Measurements from ENCODE around the gene PDE8B. TPM values are rescaled to one million over a fixed set of nuclear protein-coding genes. Genes with fewer than 3 reads are reported as not detected.

PDE8B gene
- total and polyA plus RNA-seq, 7 donors: 0.23 to 11.3 (median 2.9) TPM

DNA sequence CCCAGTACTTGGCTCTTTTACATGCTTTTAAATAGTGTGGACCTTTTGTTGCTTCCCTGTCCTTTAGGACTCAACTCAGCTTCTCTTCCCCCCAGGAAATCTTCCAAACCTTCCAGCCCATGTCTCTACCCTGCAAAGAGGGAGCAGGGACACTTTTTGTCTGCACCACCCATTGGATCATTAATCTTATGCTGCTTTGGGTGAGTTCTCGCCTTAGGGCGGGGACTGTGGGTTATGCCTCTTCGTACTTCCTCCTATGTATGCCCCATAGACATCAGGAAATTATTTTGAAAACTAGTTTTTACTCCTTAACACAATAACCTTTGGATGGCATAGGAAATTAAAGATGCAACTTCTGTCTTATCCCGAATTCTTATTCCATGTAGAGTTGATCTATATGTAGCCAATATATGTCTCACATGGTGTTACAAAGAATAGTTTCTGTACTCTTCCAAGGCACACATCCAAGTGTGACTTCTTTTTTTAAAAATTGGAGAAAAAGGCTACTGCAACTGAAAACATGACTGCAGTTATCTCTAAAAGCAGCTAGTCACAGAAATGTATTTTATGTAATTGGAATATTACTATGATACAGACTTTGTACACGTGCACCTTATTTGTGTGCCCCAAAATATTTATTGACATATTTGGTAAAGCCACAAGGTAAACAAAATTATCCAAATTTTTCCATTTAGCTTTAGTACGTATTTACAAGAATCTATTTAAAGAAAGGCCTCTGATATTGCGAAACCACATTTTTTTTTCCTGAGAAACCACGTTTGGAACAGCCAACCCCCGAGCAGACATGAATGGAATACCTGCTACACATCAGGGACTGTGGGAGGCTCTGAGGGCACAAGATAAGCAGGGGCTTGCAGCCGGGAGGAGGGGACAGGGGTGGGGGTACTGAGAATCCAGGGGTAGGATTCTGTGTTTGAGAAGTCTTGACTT is 148.1 kb downstream of the PDE8B start:
- H3K27me3 ChIP-seq: no peaks in the 10 kb centered on the region
- H3K4me3 ChIP-seq: no peak overlapping the region
- no peak for DNase-seq
- WGBS, 2 donors: 65 to 70% methylated on average over 10 of the region's 10 CpGs
- H3K4me1 ChIP-seq: peaks cover 0 to 20% (median 9%) of the 10 kb centered on the region in 4 donors
- H3K27ac ChIP-seq: no peak overlapping the region
- H3K36me3 ChIP-seq: no peaks in the 10 kb centered on the region
- intact Hi-C loops (cut with DNase I): no loop called here
- no peaks in the 10 kb centered on the region for H3K9me3 ChIP-seq
- TF ChIP-seq, protein P1, sequence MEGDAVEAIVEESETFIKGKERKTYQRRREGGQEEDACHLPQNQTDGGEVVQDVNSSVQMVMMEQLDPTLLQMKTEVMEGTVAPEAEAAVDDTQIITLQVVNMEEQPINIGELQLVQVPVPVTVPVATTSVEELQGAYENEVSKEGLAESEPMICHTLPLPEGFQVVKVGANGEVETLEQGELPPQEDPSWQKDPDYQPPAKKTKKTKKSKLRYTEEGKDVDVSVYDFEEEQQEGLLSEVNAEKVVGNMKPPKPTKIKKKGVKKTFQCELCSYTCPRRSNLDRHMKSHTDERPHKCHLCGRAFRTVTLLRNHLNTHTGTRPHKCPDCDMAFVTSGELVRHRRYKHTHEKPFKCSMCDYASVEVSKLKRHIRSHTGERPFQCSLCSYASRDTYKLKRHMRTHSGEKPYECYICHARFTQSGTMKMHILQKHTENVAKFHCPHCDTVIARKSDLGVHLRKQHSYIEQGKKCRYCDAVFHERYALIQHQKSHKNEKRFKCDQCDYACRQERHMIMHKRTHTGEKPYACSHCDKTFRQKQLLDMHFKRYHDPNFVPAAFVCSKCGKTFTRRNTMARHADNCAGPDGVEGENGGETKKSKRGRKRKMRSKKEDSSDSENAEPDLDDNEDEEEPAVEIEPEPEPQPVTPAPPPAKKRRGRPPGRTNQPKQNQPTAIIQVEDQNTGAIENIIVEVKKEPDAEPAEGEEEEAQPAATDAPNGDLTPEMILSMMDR (IDR thresholded peaks at IDR 0.05): no peak
- no peak for TF ChIP-seq POLR2AphosphoS5 (IDR thresholded peaks at IDR 0.05)
- TF ChIP-seq EP300 (IDR thresholded peaks at IDR 0.05): no peak
- TF ChIP-seq POLR2A (IDR thresholded peaks at IDR 0.05): no peak

DNA sequence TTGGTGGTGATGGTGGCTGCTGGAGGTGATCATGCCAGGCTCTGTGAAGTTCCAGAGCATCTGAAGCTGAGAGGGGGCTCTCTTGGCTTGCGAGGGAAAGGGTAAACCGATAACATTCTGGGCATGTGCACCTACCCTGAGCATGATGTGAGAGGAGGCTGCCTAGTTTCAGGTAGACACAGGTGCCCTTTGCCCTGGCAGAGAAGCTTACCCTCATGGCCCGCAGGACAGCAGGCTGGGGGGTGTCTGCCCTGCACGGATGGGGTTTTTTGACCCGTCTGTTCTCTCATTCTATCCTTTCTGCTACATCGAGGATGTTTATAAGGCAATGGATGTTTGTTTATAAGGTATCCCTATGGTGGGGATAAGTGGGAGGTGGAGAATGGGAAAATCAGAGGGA is 148.8 kb downstream of the PDE8B start:
- TF ChIP-seq POLR2A (IDR thresholded peaks at IDR 0.05) (no peak), POLR2AphosphoS5 (IDR thresholded peaks at IDR 0.05) (no peak), EP300 (IDR thresholded peaks at IDR 0.05) (no peak)
- TF ChIP-seq, protein P1 (IDR thresholded peaks at IDR 0.05): no peak
- H3K4me1 ChIP-seq: peaks cover 0 to 20% (median 9%) of the 10 kb centered on the region in 4 donors
- H3K27me3 ChIP-seq: no peaks in the 10 kb centered on the region
- no peak overlapping the region for H3K27ac ChIP-seq
- no peaks in the 10 kb centered on the region for H3K36me3 ChIP-seq
- no peaks in the 10 kb centered on the region for H3K9me3 ChIP-seq
- no peak overlapping the region for H3K4me3 ChIP-seq
- no peak for DNase-seq
- WGBS, 2 donors: 67 to 73% methylated on average over 6 of the region's 6 CpGs
- intact Hi-C loops (cut with DNase I): no loop called here

DNA sequence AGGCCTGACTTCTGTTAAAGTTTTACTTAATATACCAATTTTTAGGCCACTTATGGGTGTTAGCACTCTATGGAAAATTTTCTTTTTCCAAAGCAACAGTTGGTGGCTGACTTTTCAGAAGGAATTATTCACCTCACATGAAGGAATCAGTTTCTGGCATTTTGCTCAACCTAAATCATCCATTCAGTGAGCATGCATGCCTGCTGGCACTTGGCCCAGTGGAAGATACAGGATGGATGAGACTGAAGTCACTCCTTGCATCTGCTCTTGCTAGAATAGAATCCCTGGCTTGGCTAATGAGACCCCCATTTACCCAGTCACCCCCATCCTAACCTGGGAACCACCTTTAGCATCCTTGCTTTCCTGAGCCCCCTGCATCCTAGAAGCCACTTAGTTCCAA is 149.9 kb downstream of the PDE8B start:
- Histone ChIP-seq H3K9me3 (no peaks in the 10 kb centered on the region), H3K4me3 (no peak overlapping the region), H3K4me1 (peaks cover 0 to 10% (median 3%) of the 10 kb centered on the region in 4 donors), H3K36me3 (no peaks in the 10 kb centered on the region), H3K27me3 (no peaks in the 10 kb centered on the region), H3K27ac (no peak overlapping the region)
- no peak for DNase-seq
- TF ChIP-seq, protein P1 (IDR thresholded peaks at IDR 0.05): no peak
- no peak for TF ChIP-seq POLR2AphosphoS5 (IDR thresholded peaks at IDR 0.05)
- no peak for TF ChIP-seq EP300 (IDR thresholded peaks at IDR 0.05)
- TF ChIP-seq POLR2A (IDR thresholded peaks at IDR 0.05): no peak
- intact Hi-C loops (cut with DNase I): no loop called here

DNA sequence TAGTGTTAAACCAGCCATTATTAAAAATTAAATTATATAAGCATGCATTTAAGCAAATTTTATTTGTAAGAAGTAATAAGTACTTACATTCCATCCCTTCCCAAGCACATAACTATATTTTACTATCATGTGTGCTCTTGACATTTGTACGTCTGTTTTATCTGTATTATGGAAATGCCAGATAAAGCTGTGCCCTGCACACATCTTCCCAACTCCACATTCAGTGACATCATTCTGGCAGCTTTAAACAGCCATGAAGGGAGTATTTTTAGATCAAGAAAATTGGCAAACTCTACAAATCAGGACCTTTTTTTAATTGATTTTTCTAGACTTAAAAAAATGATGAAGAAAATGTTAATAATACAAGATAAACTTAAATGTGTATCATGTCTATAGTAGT is 150.5 kb downstream of the PDE8B start:
- intact Hi-C loops (cut with DNase I): no loop called here
- Histone ChIP-seq H3K27ac (no peak overlapping the region), H3K9me3 (no peaks in the 10 kb centered on the region), H3K4me1 (peaks cover 0 to 4% (median under 1%) of the 10 kb centered on the region in 4 donors), H3K4me3 (no peak overlapping the region), H3K27me3 (no peaks in the 10 kb centered on the region), H3K36me3 (no peaks in the 10 kb centered on the region)
- DNase-seq: no peak
- no peak for TF ChIP-seq EP300 (IDR thresholded peaks at IDR 0.05)
- TF ChIP-seq POLR2A (IDR thresholded peaks at IDR 0.05): no peak
- 93% methylated on average over 1 of the region's 1 CpG for whole genome bisulfite sequencing, 2 donors

DNA sequence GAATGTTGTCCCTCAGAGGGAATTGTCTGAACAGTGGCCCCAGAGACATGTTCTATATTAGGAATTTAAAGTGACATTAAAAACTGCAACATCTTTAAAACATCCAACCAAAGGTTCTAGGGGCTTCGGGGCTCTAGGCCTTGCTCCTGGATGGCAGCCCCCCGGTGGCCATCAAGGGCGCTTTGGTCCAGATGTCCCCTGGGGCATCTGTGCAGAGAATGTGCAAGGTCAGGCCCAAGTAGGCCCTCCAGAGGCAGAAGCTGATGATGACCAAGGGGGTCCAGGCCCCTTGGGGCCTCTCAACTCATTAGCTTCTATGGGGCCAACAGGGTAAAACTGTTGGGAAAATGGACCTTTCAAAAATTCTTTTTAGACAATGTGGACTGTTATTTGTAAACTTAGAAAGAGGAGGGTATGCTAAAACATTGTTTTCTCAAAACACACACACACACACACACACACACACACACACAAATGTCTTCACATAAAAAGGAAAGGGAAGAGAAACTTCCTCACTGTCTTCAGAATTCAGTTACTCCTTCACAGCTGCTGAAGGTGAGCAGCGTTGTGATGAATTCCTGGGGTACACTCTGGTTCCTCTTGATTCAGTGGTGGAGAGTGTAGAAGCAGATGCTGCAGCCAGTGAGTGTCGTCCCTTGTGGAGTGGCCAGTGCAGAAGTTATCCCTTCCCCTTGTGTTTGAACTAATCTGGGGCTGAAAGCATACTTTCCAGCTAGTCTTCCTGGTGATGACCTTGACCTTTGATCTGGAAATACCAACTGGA is 156.4 kb downstream of the PDE8B start:
- H3K4me1 ChIP-seq: no peaks in the 10 kb centered on the region
- H3K27me3 ChIP-seq: no peaks in the 10 kb centered on the region
- no peak overlapping the region for H3K27ac ChIP-seq
- H3K4me3 ChIP-seq: no peak overlapping the region
- H3K9me3 ChIP-seq: no peaks in the 10 kb centered on the region
- DNase-seq: no peak
- no peak for TF ChIP-seq POLR2AphosphoS5 (IDR thresholded peaks at IDR 0.05)
- TF ChIP-seq, protein P1 (IDR thresholded peaks at IDR 0.05): no peak
- TF ChIP-seq POLR2A (IDR thresholded peaks at IDR 0.05): no peak
- TF ChIP-seq EP300 (IDR thresholded peaks at IDR 0.05): no peak
- 87 to 94% methylated on average over 5 of the region's 5 CpGs for WGBS, 2 donors
- no peaks in the 10 kb centered on the region for H3K36me3 ChIP-seq
- intact Hi-C loops (cut with DNase I): no loop called here

Data from sigmoid colon (tissue), 7 donors.